IMR-90 (cell line): Measurements from ENCODE around the gene TNFRSF18. TPM values are rescaled to one million over a fixed set of nuclear protein-coding genes. Genes with fewer than 3 reads are reported as not detected.

Source experiments
- ATAC-seq: fragments of 200-7000 bp; cut with Tn5 transposase; 2 replicates; pipeline ENCODE4 v1.9.1; 2020; ENCODE audit warnings: low read depth, mild to moderate bottlenecking, moderate library complexity
- BruUV-seq: library from RNA; stranded (reverse); fragments of 400-500 nt; replicated peaks from 2 replicates; lab custom pipeline; 2021; lab: Mats Ljungman, UMichigan
- CTCF ChIA-PET: fragments of 300-600 bp; formaldehyde crosslinking; extraction: SDS; loops from one replicate; lab custom pipeline; 2021; ENCODE audit warnings: antibody characterized with exemption; lab: Yijun Ruan, JAX
- POLR2A ChIA-PET: fragments of 300-600 bp; sonication (Branson Sonifier 250); formaldehyde crosslinking; loops from one replicate; lab custom pipeline; 2022; ENCODE audit warnings: antibody characterized with exemption; ENCODE audit not compliant: unreplicated experiment; lab: Charles Lee
- DNase-seq: peaks from one replicate; pipeline ENCODE4 v3.0.0; 2013
- H2AFZ ChIP-seq: replicated peaks from 2 replicates; pipeline ENCODE3; 2013; ENCODE audit warnings: low read length, mild to moderate bottlenecking; ENCODE audit not compliant: poor library complexity
- H2AK5ac ChIP-seq: 2 replicates; pipeline ENCODE4 v1.6.1; 2013; ENCODE audit warnings: low read depth, low read length, inconsistent platforms
- H2AK9ac ChIP-seq: replicated peaks from 2 replicates; pipeline ENCODE3; 2013; ENCODE audit warnings: mild to moderate bottlenecking, low read depth, low read length, moderate library complexity; ENCODE audit not compliant: poor library complexity
- H2BK120ac ChIP-seq: 2 replicates; pipeline ENCODE4 v1.6.1; 2013; ENCODE audit warnings: low read depth, low read length, inconsistent platforms
- H2BK15ac ChIP-seq: 3 replicates; pipeline ENCODE4 v1.6.1; 2013; ENCODE audit warnings: low read depth, low read length, inconsistent platforms
- H2BK20ac ChIP-seq: 2 replicates; pipeline ENCODE4 v1.6.1; 2013; ENCODE audit warnings: low read depth, mild to moderate bottlenecking, inconsistent platforms, low read length, moderate library complexity
- H2BK5ac ChIP-seq: 2 replicates; pipeline ENCODE4 v1.6.1; 2013; ENCODE audit warnings: mild to moderate bottlenecking, low read depth, low read length, inconsistent platforms; ENCODE audit not compliant: poor library complexity, severe bottlenecking
- H3K14ac ChIP-seq: replicated peaks from 2 replicates; pipeline ENCODE4 v1.6.1; 2013; ENCODE audit warnings: low read depth, low read length, inconsistent platforms
- H3K18ac ChIP-seq: 2 replicates; pipeline ENCODE4 v1.6.1; 2013; ENCODE audit warnings: low read depth, low read length, control low read depth
- H3K23ac ChIP-seq: 2 replicates; pipeline ENCODE4 v1.6.1; 2013; ENCODE audit warnings: low read depth, low read length, inconsistent platforms
- H3K27ac ChIP-seq: 2 replicates; pipeline ENCODE4 v1.5.1; 2013; ENCODE audit warnings: mild to moderate bottlenecking, control low read depth, low read length; ENCODE audit not compliant: insufficient read depth
- H3K27me3 ChIP-seq: 2 replicates; pipeline ENCODE4 v1.6.1; 2013; ENCODE audit warnings: low read length; ENCODE audit not compliant: control insufficient read depth, insufficient read depth
- H3K36me3 ChIP-seq: 2 replicates; pipeline ENCODE4 v1.6.1; 2013; ENCODE audit warnings: low read length, mixed read lengths; ENCODE audit not compliant: control insufficient read depth, insufficient read depth
- H3K4ac ChIP-seq: 2 replicates; pipeline ENCODE4 v1.6.1; 2013; ENCODE audit warnings: low read depth, low read length, inconsistent platforms
- H3K4me1 ChIP-seq: 2 replicates; pipeline ENCODE4 v1.6.1; 2013; ENCODE audit warnings: low read length, mixed read lengths; ENCODE audit not compliant: control insufficient read depth, insufficient read depth
- H3K4me2 ChIP-seq: 2 replicates; pipeline ENCODE4 v1.6.1; 2013; ENCODE audit warnings: low read depth, mild to moderate bottlenecking, control low read depth, low read length, moderate library complexity
- H3K4me3 ChIP-seq: 2 replicates; pipeline ENCODE4 v1.5.1; 2013; ENCODE audit warnings: low read depth, mild to moderate bottlenecking, control low read depth, low read length, moderate library complexity; ENCODE audit not compliant: insufficient read depth
- H3K56ac ChIP-seq: 2 replicates; pipeline ENCODE4 v1.6.1; 2013; ENCODE audit warnings: low read length, inconsistent platforms; ENCODE audit not compliant: insufficient read depth; ENCODE audit errors: extremely low read depth
- H3K79me1 ChIP-seq, 2 experiments: 2 replicates each; pipeline ENCODE4 v1.6.1; 2013; ENCODE audit warnings: low read length in 2 of 2, inconsistent platforms in 1 of 2, low read depth in 1 of 2
- H3K9ac ChIP-seq: 2 replicates; pipeline ENCODE4 v1.6.1; 2013; ENCODE audit warnings: low read depth, low read length, control low read depth
- H3K9me1 ChIP-seq: 2 replicates; pipeline ENCODE4 v1.6.1; 2013; ENCODE audit warnings: low read length, inconsistent platforms; ENCODE audit not compliant: insufficient read depth
- H3K9me3 ChIP-seq: 2 replicates; pipeline ENCODE4 v1.6.1; 2013; ENCODE audit warnings: low read length; ENCODE audit not compliant: control insufficient read depth, insufficient read depth
- H4K20me1 ChIP-seq: 2 replicates; pipeline ENCODE4 v1.6.1; 2013; ENCODE audit warnings: low read length, inconsistent platforms; ENCODE audit not compliant: insufficient read depth
- H4K5ac ChIP-seq: 2 replicates; pipeline ENCODE4 v1.6.1; 2013; ENCODE audit warnings: mild to moderate bottlenecking, low read depth, low read length, control low read depth
- H4K8ac ChIP-seq, 2 experiments: 2 replicates each; pipeline ENCODE4 v1.6.1; 2013; ENCODE audit warnings: low read depth in 2 of 2, low read length in 2 of 2, control low read depth in 1 of 2, inconsistent platforms in 1 of 2
- H4K91ac ChIP-seq: 2 replicates; pipeline ENCODE4 v1.6.1; 2013; ENCODE audit warnings: low read depth, low read length, inconsistent platforms; ENCODE audit not compliant: insufficient read depth
- BHLHE40 ChIP-seq: fragments of 150-350 bp; IDR thresholded peaks from 2 replicates; pipeline ENCODE4 v1.6.1; 2016; ENCODE audit warnings: mild to moderate bottlenecking, low read depth, low read length
- CEBPB ChIP-seq: IDR thresholded peaks from 2 replicates; pipeline ENCODE4 v1.6.1; 2012; ENCODE audit warnings: low read depth, low read length, improper control_type of control experiment
- CHD1 ChIP-seq: IDR thresholded peaks from 2 replicates; pipeline ENCODE4 v1.6.1; 2012; ENCODE audit warnings: low read depth, low read length, improper control_type of control experiment
- CTCF ChIP-seq: conservative IDR thresholded peaks from 2 replicates; pipeline ENCODE4 v1.5.1; 2012; ENCODE audit warnings: mild to moderate bottlenecking, low read depth, low read length, improper control_type of control experiment
- ELK1 ChIP-seq: fragments of 150-350 bp; IDR thresholded peaks from 2 replicates; pipeline ENCODE4 v1.6.1; 2016; ENCODE audit warnings: low read depth, mild to moderate bottlenecking, low read length, moderate library complexity, borderline replicate concordance
- FOS ChIP-seq: fragments of 150-350 bp; IDR thresholded peaks from 2 replicates; pipeline ENCODE4 v1.6.1; 2016; ENCODE audit warnings: low read depth, low read length
- MAZ ChIP-seq: IDR thresholded peaks from 2 replicates; pipeline ENCODE4 v1.6.1; 2012; ENCODE audit warnings: low read depth, mild to moderate bottlenecking, low read length, improper control_type of control experiment, moderate library complexity, borderline replicate concordance
- NFE2L2 ChIP-seq: fragments of 150-350 bp; IDR thresholded peaks from 2 replicates; pipeline ENCODE4 v1.6.1; 2016; ENCODE audit warnings: low read depth, mild to moderate bottlenecking, low read length
- RAD21 ChIP-seq: IDR thresholded peaks from 2 replicates; pipeline ENCODE4 v1.6.1; 2012; ENCODE audit warnings: low read length, improper control_type of control experiment
- RCOR1 ChIP-seq: IDR thresholded peaks from 2 replicates; pipeline ENCODE4 v1.6.1; 2012; ENCODE audit warnings: mild to moderate bottlenecking, low read length, improper control_type of control experiment; ENCODE audit not compliant: insufficient replicate concordance
- SMC3 ChIP-seq: fragments of 150-350 bp; IDR thresholded peaks from 2 replicates; pipeline ENCODE4 v1.6.1; 2016; ENCODE audit warnings: low read depth, mild to moderate bottlenecking, antibody characterized with exemption, low read length, moderate library complexity
- USF2 ChIP-seq: fragments of 150-350 bp; IDR thresholded peaks from 2 replicates; pipeline ENCODE4 v1.6.1; 2017; ENCODE audit warnings: mild to moderate bottlenecking, antibody characterized with exemption, low read length, low read depth
- WGBS, 2 experiments: methylation state at CpG; one replicate each; pipeline versions ENCODE4 v1.1.5 to v1.1.7; 2013; ENCODE audit warnings: missing lambda C conversion rate in 2 of 2; ENCODE audit not compliant: insufficient read length in 1 of 2; ENCODE audit errors: extremely low coverage in 2 of 2; 5-methylcytosine and 5-hydroxymethylcytosine counted together
- dilution Hi-C: fragments of 300-500 bp; cut with HindIII; formaldehyde crosslinking; loops from one replicate; pipeline ENCODE4 v1.14.3; 2018; ENCODE audit warnings: low sequenced_read_pairs; ENCODE audit not compliant: unreplicated experiment
- in situ Hi-C: fragments of 300-500 bp; cut with MboI; formaldehyde crosslinking; loops from 3 replicates; pipeline ENCODE4 v1.14.3; 2019; ENCODE audit warnings: low sequenced_read_pairs, inconsistent platforms, mixed read lengths
- intact Hi-C: fragments of 100-400 bp; cut with micrococcal nuclease; formaldehyde crosslinking; loops from 2 replicates; pipeline ENCODE4 v1.10.0; 2022
- polyA plus RNA-seq, 3 experiments: library from polyadenylated mRNA; depleted of rRNA; stranded (reverse); fragments of >200 nt; gene quantifications; 2 replicates each; pipeline ENCODE4 v1.2.3, GENCODE V29; 2012; ENCODE audit warnings: low replicate concordance in 1 of 3
- total RNA-seq: library from RNA; depleted of rRNA; stranded (reverse); fragments of >200 nt; gene quantifications from 2 replicates; pipeline ENCODE4 v1.2.3, GENCODE V29; 2012

Gene TNFRSF18
- total and polyA plus RNA-seq, 2 of the 4 experiments (the other 2 are of a cell fraction) = 0.18 to 1.0 TPM

- TF ChIP-seq ELK1 (no peak), FOS (no peak), CEBPB (no peak)
These were observed 35.2 kb downstream of the TNFRSF18 start (continued) for GRCh38 chr1:1171161-1171545.

GRCh38 chr1:1170215-1171091, 35.9 kb downstream of the TNFRSF18 start:
- Histone ChIP-seq H2BK15ac (no peak overlapping the region), H2BK5ac (no peak overlapping the region), H3K23ac (no peak overlapping the region), H4K20me1 (no peaks in the 10 kb centered on the region; the same call in 1 of the 2 replicates), H3K9me1 (no peaks in the 10 kb centered on the region), H4K8ac (no peak overlapping the region), H2AFZ (no peak overlapping the region), H3K4ac (no peak overlapping the region), H3K9me3 (peaks cover 2% of the 10 kb centered on the region), H3K36me3 (no peaks in the 10 kb centered on the region), H3K18ac (no peak overlapping the region), H2BK20ac (no peak overlapping the region), H4K91ac (no peak overlapping the region), H3K4me3 (no peak overlapping the region), H2BK120ac (no peak overlapping the region), H3K4me2 (no peak overlapping the region), H3K9ac (no peak overlapping the region), H3K27me3 (peaks cover 59% of the 10 kb centered on the region), H3K14ac (no peak overlapping the region), H3K79me1 (no peaks in the 10 kb centered on the region), H3K27ac (no peak overlapping the region), H3K4me1 (no peaks in the 10 kb centered on the region), H4K5ac (no peak overlapping the region), H2AK5ac (no peak overlapping the region), H3K56ac (no peak overlapping the region), H2AK9ac (no peak overlapping the region)
- intact Hi-C loops (no loop called here), in situ Hi-C loops (no loop called here), dilution Hi-C loops (no loop called here)
- POLR2A ChIA-PET = no interaction called here
- no TSS peak for BruUV-seq
- TF ChIP-seq BHLHE40 = no peak
- TF ChIP-seq NFE2L2 = no peak
- TF ChIP-seq RCOR1 = no peak
- TF ChIP-seq CTCF = no peak
- no peak for TF ChIP-seq USF2
- TF ChIP-seq MAZ = no peak
- no peak for TF ChIP-seq CHD1
- TF ChIP-seq RAD21 = no peak
- no peak for TF ChIP-seq FOS
- TF ChIP-seq SMC3 = no peak
- no peak for DNase-seq
- CTCF ChIA-PET = no interaction called here
- ATAC-seq = no peak
- 43% methylated on average over 12 of the region's 26 CpGs; no CpG with 5 or more reads in 1 of the 2 experiments for WGBS, 2 experiments
